Measurements from ENCODE around the gene IFNA13.

IFNA13 gene

GRCh38 chr9:21357479-21358460, 10.1 kb downstream of the IFNA13 start:
- no peak for DNase-seq (ENCODE audit: low spot score)

GRCh38 chr9:21350787-21351186, 17.1 kb downstream of the IFNA13 start, which contains the start of gene IFNA6:
IFNA6 (minus strand) TSS chr9:21350887; CDS start chr9:21350887, 0 bp downstream.
- no peak for DNase-seq (ENCODE audit: low spot score)

- DNase-seq (ENCODE audit: low spot score) = no peak
These were observed 19.4 kb downstream of the IFNA13 start for GRCh38 chr9:21348430-21348970.

GRCh38 chr9:21340735-21341134, 27.1 kb downstream of the IFNA13 start:
- no peak for DNase-seq (ENCODE audit: low spot score)

GRCh38 chr9:21336457-21336856, 31.4 kb downstream of the IFNA13 start:
- DNase-seq (ENCODE audit: low spot score) = no peak

GRCh38 chr9:21334701-21335632, 32.9 kb downstream of the IFNA13 start, which contains the start of gene KLHL9:
KLHL9 (minus strand) TSS chr9:21335404; CDS start chr9:21334859, 545 bp downstream.
- peak; percentile 93 for DNase-seq (ENCODE audit: low spot score)

GRCh38 chr9:21333226-21333625, 34.6 kb downstream of the IFNA13 start:
- no peak for DNase-seq (ENCODE audit: low spot score)

GRCh38 chr9:21331676-21332402, 36.0 kb downstream of the IFNA13 start:
- DNase-seq (ENCODE audit: low spot score) = no peak

- peak; percentile 61 for DNase-seq (ENCODE audit: low spot score)
These were observed 41.2 kb downstream of the IFNA13 start for GRCh38 chr9:21326526-21327139.

- no peak for DNase-seq (ENCODE audit: low spot score)
These were observed 43.8 kb downstream of the IFNA13 start for GRCh38 chr9:21324047-21324446.

- no peak for DNase-seq (ENCODE audit: low spot score)
These were observed 44.9 kb downstream of the IFNA13 start for GRCh38 chr9:21322911-21323461.

GRCh38 chr9:21320465-21320864, 47.4 kb downstream of the IFNA13 start:
- DNase-seq (ENCODE audit: low spot score) = no peak

- DNase-seq (ENCODE audit: low spot score) = peak; percentile 60
These were observed 49.6 kb downstream of the IFNA13 start for GRCh38 chr9:21317956-21318923.

All from kidney tubule cell (primary cell).